HTERT RPE-1 (cell line): ENCODE measurements around the gene FAM222B.
"Not testable (repeated sequence)": the region's sequence is repeated elsewhere in the genome, so short reads cannot be mapped to it uniquely, and the experiment has no call there.

Source experiments
- in situ Hi-C: fragments of 300-500 bp; cut with MboI; formaldehyde crosslinking; loops from 4 replicates; pipeline ENCODE4 v1.14.3; 2020; ENCODE audit warnings: low sequenced_read_pairs

FAM222B gene

GRCh38 chr17:28842282-28843012 is at the start of gene FAM222B:
Gene FAM222B, minus strand, starts transcription at chr17:28842790. Its CDS starts 76,123 bp downstream, at chr17:28766667.
- in situ Hi-C loops = no loop called here

- in situ Hi-C loops = no loop called here
Measured at GRCh38 chr17:28892024-28892423, 49.4 kb upstream of the FAM222B start.

GRCh38 chr17:28891201-28891600 is 48.6 kb upstream of the FAM222B start:
- in situ Hi-C loops = no loop called here

GRCh38 chr17:28889996-28890395 is 47.4 kb upstream of the FAM222B start:
- in situ Hi-C loops = no loop called here

GRCh38 chr17:28888832-28889231 is 46.2 kb upstream of the FAM222B start:
- in situ Hi-C loops = no loop called here

GRCh38 chr17:28887871-28888471 is 45.4 kb upstream of the FAM222B start:
- in situ Hi-C loops = no loop called here

GRCh38 chr17:28885951-28886350 is 43.4 kb upstream of the FAM222B start:
- in situ Hi-C loops = no loop called here

GRCh38 chr17:28885363-28885762 is 42.8 kb upstream of the FAM222B start:
- in situ Hi-C loops = no loop called here

- in situ Hi-C loops = no loop called here
Measured at GRCh38 chr17:28883967-28884702, 41.5 kb upstream of the FAM222B start.

- in situ Hi-C loops = no loop called here
Measured at GRCh38 chr17:28882154-28882895, 39.7 kb upstream of the FAM222B start.

- in situ Hi-C loops = no loop called here
Measured at GRCh38 chr17:28881533-28882056, 39.0 kb upstream of the FAM222B start.

- in situ Hi-C loops = no loop called here
Measured at GRCh38 chr17:28880572-28880945, 38.0 kb upstream of the FAM222B start.

- in situ Hi-C loops = no loop called here
Measured at GRCh38 chr17:28879886-28880571, 37.4 kb upstream of the FAM222B start.

- in situ Hi-C loops = no loop called here
Measured at GRCh38 chr17:28878981-28879380, 36.4 kb upstream of the FAM222B start.

- in situ Hi-C loops = no loop called here
Measured at GRCh38 chr17:28878158-28878910, 35.7 kb upstream of the FAM222B start.

GRCh38 chr17:28877150-28877711 is 34.6 kb upstream of the FAM222B start:
- in situ Hi-C loops = not testable (repeated sequence)

GRCh38 chr17:28875848-28876550 is 33.4 kb upstream of the FAM222B start:
- in situ Hi-C loops = no loop called here

GRCh38 chr17:28874750-28875149 is 32.2 kb upstream of the FAM222B start:
- in situ Hi-C loops = no loop called here

GRCh38 chr17:28873839-28874238 is 31.2 kb upstream of the FAM222B start:
- in situ Hi-C loops = no loop called here
